Measurements from ENCODE around the gene CHRM4. TPM values are rescaled to one million over a fixed set of nuclear protein-coding genes. Genes with fewer than 3 reads are reported as not detected.

CHRM4 gene
- total and polyA plus RNA-seq, 2 of the 13 experiments (the other 11 are each of a cell fraction or from before 2014, with no cell fraction given): 0.13 to 0.21 TPM

DNA sequence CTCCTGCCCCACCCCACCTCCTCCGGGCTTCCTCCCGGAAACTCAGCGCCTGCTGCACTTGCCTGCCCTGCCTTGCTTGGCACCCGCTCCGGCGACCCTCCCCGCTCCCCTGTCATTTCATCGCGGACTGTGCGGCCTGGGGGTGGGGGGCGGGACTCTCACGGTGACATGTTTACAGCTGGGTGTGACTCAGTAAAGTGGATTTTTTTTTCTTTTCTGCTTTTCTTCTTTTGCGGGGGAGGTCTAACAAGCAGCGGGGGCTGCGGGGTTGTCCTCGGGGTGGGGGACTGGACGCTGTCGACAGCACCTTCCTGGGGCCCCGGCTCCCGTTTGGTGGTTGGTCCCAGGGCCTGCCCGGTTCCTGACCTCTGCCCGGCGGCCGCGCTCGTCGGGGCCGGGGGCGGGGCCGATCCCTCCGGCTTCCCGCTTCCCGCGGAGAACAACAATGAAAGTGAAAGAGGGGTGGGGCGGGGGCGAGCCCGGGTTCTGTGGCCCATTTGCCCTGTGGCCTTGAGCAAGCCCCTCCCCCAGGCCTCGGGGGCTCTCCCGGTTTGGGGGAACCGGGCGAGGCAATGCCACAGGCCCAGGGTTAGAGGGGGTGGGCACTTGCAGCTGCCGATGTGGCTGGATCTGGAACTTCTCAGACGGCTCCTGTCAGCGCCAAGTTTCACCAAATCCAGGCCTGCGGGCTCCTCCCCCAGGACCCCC, 11.1 kb downstream of the CHRM4 start (continued):
- TF ChIP-seq, protein P1, sequence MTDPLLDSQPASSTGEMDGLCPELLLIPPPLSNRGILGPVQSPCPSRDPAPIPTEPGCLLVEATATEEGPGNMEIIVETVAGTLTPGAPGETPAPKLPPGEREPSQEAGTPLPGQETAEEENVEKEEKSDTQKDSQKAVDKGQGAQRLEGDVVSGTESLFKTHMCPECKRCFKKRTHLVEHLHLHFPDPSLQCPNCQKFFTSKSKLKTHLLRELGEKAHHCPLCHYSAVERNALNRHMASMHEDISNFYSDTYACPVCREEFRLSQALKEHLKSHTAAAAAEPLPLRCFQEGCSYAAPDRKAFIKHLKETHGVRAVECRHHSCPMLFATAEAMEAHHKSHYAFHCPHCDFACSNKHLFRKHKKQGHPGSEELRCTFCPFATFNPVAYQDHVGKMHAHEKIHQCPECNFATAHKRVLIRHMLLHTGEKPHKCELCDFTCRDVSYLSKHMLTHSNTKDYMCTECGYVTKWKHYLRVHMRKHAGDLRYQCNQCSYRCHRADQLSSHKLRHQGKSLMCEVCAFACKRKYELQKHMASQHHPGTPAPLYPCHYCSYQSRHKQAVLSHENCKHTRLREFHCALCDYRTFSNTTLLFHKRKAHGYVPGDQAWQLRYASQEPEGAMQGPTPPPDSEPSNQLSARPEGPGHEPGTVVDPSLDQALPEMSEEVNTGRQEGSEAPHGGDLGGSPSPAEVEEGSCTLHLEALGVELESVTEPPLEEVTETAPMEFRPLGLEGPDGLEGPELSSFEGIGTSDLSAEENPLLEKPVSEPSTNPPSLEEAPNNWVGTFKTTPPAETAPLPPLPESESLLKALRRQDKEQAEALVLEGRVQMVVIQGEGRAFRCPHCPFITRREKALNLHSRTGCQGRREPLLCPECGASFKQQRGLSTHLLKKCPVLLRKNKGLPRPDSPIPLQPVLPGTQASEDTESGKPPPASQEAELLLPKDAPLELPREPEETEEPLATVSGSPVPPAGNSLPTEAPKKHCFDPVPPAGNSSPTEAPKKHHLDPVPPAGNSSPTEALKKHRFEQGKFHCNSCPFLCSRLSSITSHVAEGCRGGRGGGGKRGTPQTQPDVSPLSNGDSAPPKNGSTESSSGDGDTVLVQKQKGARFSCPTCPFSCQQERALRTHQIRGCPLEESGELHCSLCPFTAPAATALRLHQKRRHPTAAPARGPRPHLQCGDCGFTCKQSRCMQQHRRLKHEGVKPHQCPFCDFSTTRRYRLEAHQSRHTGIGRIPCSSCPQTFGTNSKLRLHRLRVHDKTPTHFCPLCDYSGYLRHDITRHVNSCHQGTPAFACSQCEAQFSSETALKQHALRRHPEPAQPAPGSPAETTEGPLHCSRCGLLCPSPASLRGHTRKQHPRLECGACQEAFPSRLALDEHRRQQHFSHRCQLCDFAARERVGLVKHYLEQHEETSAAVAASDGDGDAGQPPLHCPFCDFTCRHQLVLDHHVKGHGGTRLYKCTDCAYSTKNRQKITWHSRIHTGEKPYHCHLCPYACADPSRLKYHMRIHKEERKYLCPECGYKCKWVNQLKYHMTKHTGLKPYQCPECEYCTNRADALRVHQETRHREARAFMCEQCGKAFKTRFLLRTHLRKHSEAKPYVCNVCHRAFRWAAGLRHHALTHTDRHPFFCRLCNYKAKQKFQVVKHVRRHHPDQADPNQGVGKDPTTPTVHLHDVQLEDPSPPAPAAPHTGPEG (CRISPR knock-in tag; IDR thresholded peaks at IDR 0.05): 0 out of 2 replicates have a peak, but pooled peaks have one; percentile 33
- TF ChIP-seq MED1 (CRISPR knock-in tag; IDR thresholded peaks at IDR 0.05) (peak; percentile 43; the same call in 1 of the 2 replicates), ZNF616 (CRISPR knock-in tag; IDR thresholded peaks at IDR 0.05; ENCODE audit: low read depth) (no peak), GATAD1 (CRISPR knock-in tag; IDR thresholded peaks at IDR 0.05) (no peak; the same call in 1 of the 2 replicates), RXRB (CRISPR knock-in tag; IDR thresholded peaks at IDR 0.05; ENCODE audit: borderline replicate concordance) (no peak), XBP1 (CRISPR knock-in tag; IDR thresholded peaks at IDR 0.05) (no peak), DRAP1 (CRISPR knock-in tag; IDR thresholded peaks at IDR 0.05) (no peak), KLF15 (CRISPR knock-in tag; IDR thresholded peaks at IDR 0.05; ENCODE audit: borderline replicate concordance) (no peak; the same call in 1 of the 2 replicates), ZNF350 (CRISPR knock-in tag; IDR thresholded peaks at IDR 0.05; ENCODE audit: borderline replicate concordance, low read depth) (peak; percentile 71; the same call in 1 of the 2 replicates), SALL2 (CRISPR knock-in tag; IDR thresholded peaks at IDR 0.05) (no peak), KDM6A (CRISPR knock-in tag; IDR thresholded peaks at IDR 0.05; ENCODE audit: low read depth) (no peak), FIP1L1 (IDR thresholded peaks at IDR 0.05; ENCODE audit: borderline replicate concordance, insufficient read depth, low read depth, low read length) (no peak), FLYWCH1 (CRISPR knock-in tag; IDR thresholded peaks at IDR 0.05) (no peak), NKX3-1 (CRISPR knock-in tag; IDR thresholded peaks at IDR 0.05) (no peak), ZNF317 (CRISPR knock-in tag; IDR thresholded peaks at IDR 0.05) (0 out of 2 replicates have a peak, but pooled peaks have one; percentile 18)
- TF ChIP-seq, protein P2, sequence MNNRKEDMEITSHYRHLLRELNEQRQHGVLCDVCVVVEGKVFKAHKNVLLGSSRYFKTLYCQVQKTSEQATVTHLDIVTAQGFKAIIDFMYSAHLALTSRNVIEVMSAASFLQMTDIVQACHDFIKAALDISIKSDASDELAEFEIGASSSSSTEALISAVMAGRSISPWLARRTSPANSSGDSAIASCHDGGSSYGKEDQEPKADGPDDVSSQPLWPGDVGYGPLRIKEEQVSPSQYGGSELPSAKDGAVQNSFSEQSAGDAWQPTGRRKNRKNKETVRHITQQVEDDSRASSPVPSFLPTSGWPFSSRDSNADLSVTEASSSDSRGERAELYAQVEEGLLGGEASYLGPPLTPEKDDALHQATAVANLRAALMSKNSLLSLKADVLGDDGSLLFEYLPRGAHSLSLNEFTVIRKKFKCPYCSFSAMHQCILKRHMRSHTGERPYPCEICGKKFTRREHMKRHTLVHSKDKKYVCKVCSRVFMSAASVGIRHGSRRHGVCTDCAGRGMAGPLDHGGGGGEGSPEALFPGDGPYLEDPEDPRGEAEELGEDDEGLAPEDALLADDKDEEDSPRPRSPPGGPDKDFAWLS (CRISPR knock-in tag; IDR thresholded peaks at IDR 0.05; ENCODE audit: borderline replicate concordance): no peak
- TF ChIP-seq, protein P3, sequence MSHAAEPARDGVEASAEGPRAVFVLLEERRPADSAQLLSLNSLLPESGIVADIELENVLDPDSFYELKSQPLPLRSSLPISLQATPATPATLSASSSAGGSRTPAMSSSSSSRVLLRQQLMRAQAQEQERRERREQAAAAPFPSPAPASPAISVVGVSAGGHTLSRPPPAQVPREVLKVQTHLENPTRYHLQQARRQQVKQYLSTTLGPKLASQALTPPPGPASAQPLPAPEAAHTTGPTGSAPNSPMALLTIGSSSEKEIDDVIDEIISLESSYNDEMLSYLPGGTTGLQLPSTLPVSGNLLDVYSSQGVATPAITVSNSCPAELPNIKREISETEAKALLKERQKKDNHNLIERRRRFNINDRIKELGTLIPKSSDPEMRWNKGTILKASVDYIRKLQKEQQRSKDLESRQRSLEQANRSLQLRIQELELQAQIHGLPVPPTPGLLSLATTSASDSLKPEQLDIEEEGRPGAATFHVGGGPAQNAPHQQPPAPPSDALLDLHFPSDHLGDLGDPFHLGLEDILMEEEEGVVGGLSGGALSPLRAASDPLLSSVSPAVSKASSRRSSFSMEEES (CRISPR knock-in tag; IDR thresholded peaks at IDR 0.05): no peak
- TF ChIP-seq, protein P4, sequence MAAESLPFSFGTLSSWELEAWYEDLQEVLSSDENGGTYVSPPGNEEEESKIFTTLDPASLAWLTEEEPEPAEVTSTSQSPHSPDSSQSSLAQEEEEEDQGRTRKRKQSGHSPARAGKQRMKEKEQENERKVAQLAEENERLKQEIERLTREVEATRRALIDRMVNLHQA (CRISPR knock-in tag; IDR thresholded peaks at IDR 0.05): no peak
